Right lobe of liver (tissue), 4 donors: ENCODE results near the gene GATB.

Experiments
- POLR2A ChIP-seq: fragments of 450-650 bp; IDR thresholded peaks from one replicate; pipeline ENCODE4 v1.6.1; 2017; ENCODE audit warnings: antibody characterized with exemption, mild to moderate bottlenecking
- TF ChIP-seq, protein P1 (sequence below), 4 donors: fragments of 200-600 bp in 3 of 4; fragments of 450-650 bp in 1 of 4; IDR thresholded peaks; one replicate each; pipeline versions ENCODE4 v1.5.1 to v1.8.0; 2016 to 2022; ENCODE audit warnings: antibody characterized with exemption in 4 of 4, mild to moderate bottlenecking in 2 of 4
- donor health status: DM: no; HTN: no; CAD: no.
- donor health status: DM: no; HTN: no; CAD: no.
- donor health status: DM: no; HTN: yes; CAD: no.

GRCh38 chr4:151727365-151727764, 33.4 kb downstream of the GATB start:
- no peak for TF ChIP-seq POLR2A
- TF ChIP-seq, protein P1, sequence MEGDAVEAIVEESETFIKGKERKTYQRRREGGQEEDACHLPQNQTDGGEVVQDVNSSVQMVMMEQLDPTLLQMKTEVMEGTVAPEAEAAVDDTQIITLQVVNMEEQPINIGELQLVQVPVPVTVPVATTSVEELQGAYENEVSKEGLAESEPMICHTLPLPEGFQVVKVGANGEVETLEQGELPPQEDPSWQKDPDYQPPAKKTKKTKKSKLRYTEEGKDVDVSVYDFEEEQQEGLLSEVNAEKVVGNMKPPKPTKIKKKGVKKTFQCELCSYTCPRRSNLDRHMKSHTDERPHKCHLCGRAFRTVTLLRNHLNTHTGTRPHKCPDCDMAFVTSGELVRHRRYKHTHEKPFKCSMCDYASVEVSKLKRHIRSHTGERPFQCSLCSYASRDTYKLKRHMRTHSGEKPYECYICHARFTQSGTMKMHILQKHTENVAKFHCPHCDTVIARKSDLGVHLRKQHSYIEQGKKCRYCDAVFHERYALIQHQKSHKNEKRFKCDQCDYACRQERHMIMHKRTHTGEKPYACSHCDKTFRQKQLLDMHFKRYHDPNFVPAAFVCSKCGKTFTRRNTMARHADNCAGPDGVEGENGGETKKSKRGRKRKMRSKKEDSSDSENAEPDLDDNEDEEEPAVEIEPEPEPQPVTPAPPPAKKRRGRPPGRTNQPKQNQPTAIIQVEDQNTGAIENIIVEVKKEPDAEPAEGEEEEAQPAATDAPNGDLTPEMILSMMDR (IDR thresholded peaks at IDR 0.05), result no peak
